SK-N-SH treated with all-trans-retinoic acid at 6 μM for 48 hours (cell line): ENCODE measurements around the gene CA11.

ENCODE experiments used
- ARNTL ChIP-seq: fragments of 450-650 bp; formaldehyde crosslinking; IDR thresholded peaks from 2 replicates; pipeline ENCODE4 v1.5.0; 2020; ENCODE audit warnings: low read depth, mild to moderate bottlenecking, moderate library complexity, borderline replicate concordance
- CSDC2 ChIP-seq: fragments of 250-450 bp; sonication (Bioruptor Pico); IDR thresholded peaks from 2 replicates; pipeline ENCODE4 v1.5.0; 2020; ENCODE audit warnings: mild to moderate bottlenecking, moderate library complexity
- GLIS3 ChIP-seq: fragments of 250-450 bp; sonication (Bioruptor Pico); IDR thresholded peaks from 2 replicates; pipeline ENCODE4 v1.5.0; 2020; ENCODE audit warnings: mild to moderate bottlenecking, moderate library complexity
- ISL1 ChIP-seq: fragments of 250-450 bp; sonication (Bioruptor Pico); IDR thresholded peaks from 2 replicates; pipeline ENCODE4 v2.1.2; 2022; ENCODE audit warnings: mild to moderate bottlenecking, moderate library complexity
- PPARA ChIP-seq: fragments of 250-450 bp; sonication (Bioruptor Pico); IDR thresholded peaks from 2 replicates; pipeline ENCODE4 v1.5.0; 2020; ENCODE audit warnings: mild to moderate bottlenecking, borderline replicate concordance
- TCF4 ChIP-seq: fragments of 250-450 bp; sonication (Bioruptor Pico); IDR thresholded peaks from 2 replicates; pipeline ENCODE4 v1.8.0; 2021; ENCODE audit warnings: mild to moderate bottlenecking, moderate library complexity, borderline replicate concordance
- ZFP3 ChIP-seq: fragments of 250-450 bp; sonication (Bioruptor Pico); IDR thresholded peaks from 2 replicates; pipeline ENCODE4 v1.5.0; 2020; ENCODE audit warnings: mild to moderate bottlenecking, moderate library complexity
- ZFP30 ChIP-seq: fragments of 450-650 bp; formaldehyde crosslinking; IDR thresholded peaks from 2 replicates; pipeline ENCODE4 v1.5.0; 2022; ENCODE audit warnings: mild to moderate bottlenecking, moderate library complexity
- ZNF565 ChIP-seq: fragments of 450-650 bp; formaldehyde crosslinking; conservative IDR thresholded peaks from 2 replicates; pipeline ENCODE4 v1.5.0; 2020; ENCODE audit warnings: low read depth, mild to moderate bottlenecking, moderate library complexity
- ZNF8 ChIP-seq: fragments of 450-650 bp; formaldehyde crosslinking; IDR thresholded peaks from 2 replicates; pipeline ENCODE4 v1.5.0; 2020; ENCODE audit warnings: mild to moderate bottlenecking, moderate library complexity
- TF ChIP-seq, protein P1 (sequence below): fragments of 250-450 bp; sonication (Bioruptor Pico); IDR thresholded peaks from 2 replicates; pipeline ENCODE4 v1.8.0; 2020; ENCODE audit warnings: mild to moderate bottlenecking, moderate library complexity, borderline replicate concordance
- TF ChIP-seq, protein P2 (sequence below): fragments of 250-450 bp; sonication (Bioruptor Pico); IDR thresholded peaks from 2 replicates; pipeline ENCODE4 v1.8.0; 2021; ENCODE audit warnings: low read depth, mild to moderate bottlenecking, moderate library complexity, borderline replicate concordance
- TF ChIP-seq, protein P3 (sequence below): fragments of 250-450 bp; sonication (Bioruptor Pico); IDR thresholded peaks from 2 replicates; pipeline ENCODE4 v1.5.1; 2020; ENCODE audit warnings: low read depth, mild to moderate bottlenecking, moderate library complexity

DNA sequence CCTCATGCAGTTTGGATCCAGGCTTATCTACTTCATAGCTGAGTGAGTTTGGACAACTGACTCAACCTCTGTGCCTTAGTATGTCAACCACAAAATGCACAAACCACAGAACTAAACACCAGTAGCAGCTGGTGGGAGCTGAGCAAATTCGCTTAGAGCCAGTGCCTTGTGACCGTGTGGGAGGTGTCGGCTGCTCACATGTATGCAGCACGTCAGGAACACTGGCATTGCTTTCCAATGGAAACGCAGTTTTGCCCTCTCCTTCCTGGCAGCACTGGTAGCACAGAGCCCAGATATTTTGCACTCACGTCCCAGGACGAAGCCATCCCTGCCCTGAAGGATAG lies 35.1 kb upstream of the CA11 start:
- no peak for TF ChIP-seq ARNTL (CRISPR knock-in tag)
- no peak for TF ChIP-seq ZFP30
- no peak for TF ChIP-seq ISL1
- TF ChIP-seq, protein P1, sequence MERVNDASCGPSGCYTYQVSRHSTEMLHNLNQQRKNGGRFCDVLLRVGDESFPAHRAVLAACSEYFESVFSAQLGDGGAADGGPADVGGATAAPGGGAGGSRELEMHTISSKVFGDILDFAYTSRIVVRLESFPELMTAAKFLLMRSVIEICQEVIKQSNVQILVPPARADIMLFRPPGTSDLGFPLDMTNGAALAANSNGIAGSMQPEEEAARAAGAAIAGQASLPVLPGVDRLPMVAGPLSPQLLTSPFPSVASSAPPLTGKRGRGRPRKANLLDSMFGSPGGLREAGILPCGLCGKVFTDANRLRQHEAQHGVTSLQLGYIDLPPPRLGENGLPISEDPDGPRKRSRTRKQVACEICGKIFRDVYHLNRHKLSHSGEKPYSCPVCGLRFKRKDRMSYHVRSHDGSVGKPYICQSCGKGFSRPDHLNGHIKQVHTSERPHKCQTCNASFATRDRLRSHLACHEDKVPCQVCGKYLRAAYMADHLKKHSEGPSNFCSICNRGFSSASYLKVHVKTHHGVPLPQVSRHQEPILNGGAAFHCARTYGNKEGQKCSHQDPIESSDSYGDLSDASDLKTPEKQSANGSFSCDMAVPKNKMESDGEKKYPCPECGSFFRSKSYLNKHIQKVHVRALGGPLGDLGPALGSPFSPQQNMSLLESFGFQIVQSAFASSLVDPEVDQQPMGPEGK (CRISPR knock-in tag): no peak
- no peak for TF ChIP-seq GLIS3 (CRISPR knock-in tag)
- no peak for TF ChIP-seq CSDC2 (CRISPR knock-in tag)
- TF ChIP-seq PPARA (CRISPR knock-in tag): no peak
- TF ChIP-seq, protein P2, sequence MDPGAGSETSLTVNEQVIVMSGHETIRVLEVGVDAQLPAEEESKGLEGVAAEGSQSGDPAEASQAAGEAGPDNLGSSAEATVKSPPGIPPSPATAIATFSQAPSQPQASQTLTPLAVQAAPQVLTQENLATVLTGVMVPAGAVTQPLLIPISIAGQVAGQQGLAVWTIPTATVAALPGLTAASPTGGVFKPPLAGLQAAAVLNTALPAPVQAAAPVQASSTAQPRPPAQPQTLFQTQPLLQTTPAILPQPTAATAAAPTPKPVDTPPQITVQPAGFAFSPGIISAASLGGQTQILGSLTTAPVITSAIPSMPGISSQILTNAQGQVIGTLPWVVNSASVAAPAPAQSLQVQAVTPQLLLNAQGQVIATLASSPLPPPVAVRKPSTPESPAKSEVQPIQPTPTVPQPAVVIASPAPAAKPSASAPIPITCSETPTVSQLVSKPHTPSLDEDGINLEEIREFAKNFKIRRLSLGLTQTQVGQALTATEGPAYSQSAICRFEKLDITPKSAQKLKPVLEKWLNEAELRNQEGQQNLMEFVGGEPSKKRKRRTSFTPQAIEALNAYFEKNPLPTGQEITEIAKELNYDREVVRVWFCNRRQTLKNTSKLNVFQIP (CRISPR knock-in tag): no peak
- no peak for TF ChIP-seq TCF4 (CRISPR knock-in tag)
- TF ChIP-seq ZFP3 (CRISPR knock-in tag): no peak
- TF ChIP-seq, protein P3, sequence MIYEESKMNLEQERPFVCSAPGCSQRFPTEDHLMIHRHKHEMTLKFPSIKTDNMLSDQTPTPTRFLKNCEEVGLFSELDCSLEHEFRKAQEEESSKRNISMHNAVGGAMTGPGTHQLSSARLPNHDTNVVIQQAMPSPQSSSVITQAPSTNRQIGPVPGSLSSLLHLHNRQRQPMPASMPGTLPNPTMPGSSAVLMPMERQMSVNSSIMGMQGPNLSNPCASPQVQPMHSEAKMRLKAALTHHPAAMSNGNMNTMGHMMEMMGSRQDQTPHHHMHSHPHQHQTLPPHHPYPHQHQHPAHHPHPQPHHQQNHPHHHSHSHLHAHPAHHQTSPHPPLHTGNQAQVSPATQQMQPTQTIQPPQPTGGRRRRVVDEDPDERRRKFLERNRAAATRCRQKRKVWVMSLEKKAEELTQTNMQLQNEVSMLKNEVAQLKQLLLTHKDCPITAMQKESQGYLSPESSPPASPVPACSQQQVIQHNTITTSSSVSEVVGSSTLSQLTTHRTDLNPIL: no peak
- TF ChIP-seq ZNF8 (CRISPR knock-in tag): no peak
- TF ChIP-seq ZNF565 (CRISPR knock-in tag): no peak
